Kidney capillary endothelial cell (primary cell): ENCODE data around the gene DNAI1.

Source experiments
- DNase-seq: peaks from one replicate; pipeline ENCODE4 v3.0.0-alpha.2; 2018; ENCODE audit warnings: low spot score

Gene DNAI1

DNA sequence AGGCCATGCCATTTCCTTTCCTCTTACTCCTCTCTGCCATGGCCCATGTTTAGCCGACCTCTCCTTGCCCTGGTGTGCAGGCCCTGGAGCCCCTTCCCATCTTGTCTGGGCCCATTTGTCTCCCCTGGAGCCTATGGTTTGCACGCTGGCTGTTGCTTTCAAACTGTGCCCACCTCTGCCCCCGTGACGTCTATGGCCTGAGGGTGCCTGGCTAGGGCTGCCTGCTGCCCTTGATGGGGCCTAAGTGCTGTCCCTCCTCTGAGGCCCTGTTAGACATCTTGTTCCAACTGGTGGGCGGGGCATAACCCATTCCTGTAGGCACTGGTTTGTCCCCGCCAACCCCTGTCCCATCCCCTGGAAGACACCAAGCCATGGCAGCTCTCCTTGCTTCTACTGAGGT is 86.9 kb downstream of the DNAI1 start:
- DNase-seq, result no peak

DNA sequence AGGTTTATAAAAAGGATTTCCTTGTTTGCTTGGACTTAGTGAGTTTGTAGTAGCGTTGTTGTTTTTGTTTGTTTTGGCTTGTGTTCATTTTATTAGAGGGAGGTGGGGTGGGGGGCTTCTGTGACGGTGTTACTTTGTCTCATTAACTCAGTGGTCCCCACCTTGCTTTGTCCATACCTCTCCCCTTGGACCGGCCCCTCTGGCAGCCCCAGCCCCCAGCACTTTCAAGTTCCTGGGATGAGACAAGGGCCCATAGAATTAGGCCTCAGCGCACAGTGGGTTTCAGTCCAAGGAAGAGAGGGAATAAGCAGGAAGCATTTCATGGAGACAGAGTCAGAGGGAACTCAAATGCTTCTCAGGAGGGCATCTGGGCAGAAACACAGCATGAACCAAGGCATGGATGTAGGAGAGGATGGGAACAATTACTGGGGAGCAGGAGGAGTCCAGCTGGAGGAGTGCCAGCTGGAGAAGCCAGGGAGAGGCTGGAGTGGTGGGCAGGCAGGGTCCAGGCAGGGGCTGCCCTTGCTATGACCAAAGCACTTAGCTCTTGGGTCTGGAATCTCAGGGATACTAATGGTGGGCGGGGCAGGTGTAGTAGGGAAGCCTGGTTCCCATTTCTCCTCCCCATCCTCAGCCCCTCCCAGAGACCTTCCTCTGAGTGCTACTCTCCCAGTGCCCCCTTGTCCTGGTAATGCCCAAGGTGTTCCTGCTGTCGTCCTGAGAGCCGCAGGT is 87.7 kb downstream of the DNAI1 start:
- no peak for DNase-seq

DNA sequence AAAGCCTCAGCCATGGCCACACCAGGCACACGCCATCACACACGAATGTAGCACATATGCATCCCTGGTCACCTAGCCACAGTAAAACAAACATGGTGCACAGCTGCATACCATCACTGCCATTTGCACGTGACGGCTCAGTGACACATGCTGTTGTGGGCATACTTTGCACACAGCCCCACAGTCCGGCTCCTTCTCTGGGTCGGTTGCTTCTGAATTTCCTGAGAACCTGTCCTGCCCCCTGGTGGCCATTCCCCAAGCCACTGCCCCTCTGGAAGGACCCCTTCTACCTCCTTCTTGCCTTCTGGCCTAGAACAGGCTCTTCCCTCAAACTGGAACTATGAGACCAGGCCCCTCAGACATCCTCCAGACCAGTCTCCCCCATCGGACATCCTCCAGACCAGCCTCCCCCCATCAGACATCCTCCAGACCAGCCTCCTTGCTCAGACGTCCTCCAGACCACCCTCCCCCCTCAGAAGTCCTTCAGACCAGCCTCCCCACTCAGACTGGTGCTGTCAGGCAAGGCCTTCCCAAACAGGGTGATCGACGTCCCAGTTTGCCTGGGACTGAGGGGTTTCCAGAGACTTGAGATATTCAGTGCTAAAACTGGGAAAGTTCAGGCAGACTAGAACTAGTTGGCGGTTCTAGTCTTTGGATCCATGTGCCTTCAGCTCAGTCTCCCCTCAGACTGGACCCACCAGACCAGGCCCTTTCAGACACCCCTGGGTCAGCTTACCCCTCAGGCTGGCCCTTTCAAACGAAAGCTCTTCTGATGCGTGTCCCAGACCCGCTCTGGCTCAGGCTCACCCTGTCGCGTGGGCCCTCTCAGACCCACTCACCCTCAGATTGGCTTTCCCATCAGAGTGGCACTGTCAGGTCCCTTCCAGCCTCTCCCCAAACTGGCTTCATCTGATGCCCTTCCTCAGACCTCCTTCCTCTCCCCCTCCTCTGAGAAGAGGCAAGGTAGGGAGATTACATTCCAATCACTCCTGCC is 88.5 kb downstream of the DNAI1 start:
- DNase-seq, result peak; percentile 83

DNA sequence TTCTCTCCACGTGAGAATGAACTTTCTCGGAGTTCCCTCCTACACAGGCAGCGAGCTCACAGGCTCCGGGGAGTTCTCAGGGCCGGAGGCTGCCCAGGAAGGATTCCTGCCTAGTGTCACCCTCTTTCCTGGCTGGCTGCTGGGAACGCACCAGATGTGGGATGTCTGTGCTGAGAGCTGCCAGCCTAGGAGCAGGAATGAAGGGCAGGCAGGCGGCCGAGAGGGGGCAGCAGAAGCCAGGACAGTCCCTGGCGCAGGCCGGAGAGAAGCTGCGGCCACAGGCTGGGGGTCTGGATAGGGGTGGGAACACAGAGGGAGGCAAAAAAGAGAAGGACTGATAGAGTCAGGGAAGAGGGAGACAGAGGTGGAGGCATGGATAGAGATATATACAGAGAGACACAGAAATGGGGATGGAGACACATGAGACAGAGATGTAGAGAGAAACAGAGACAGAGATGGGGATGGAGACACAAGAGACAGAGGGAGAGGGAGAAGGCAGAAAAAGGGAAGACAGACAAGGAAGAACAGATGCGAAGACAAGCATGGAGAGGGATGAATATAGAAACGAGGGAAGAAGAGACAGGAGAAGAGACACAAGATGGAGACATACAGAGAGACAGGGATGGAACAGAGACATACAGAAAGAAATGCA is 89.5 kb downstream of the DNAI1 start:
- peak; percentile 51 for DNase-seq

GRCh38 chr9:34549407-34549732 is 90.8 kb downstream of the DNAI1 start:
- no peak for DNase-seq

- no peak for DNase-seq
Measured at GRCh38 chr9:34550016-34550680, 91.5 kb downstream of the DNAI1 start.

DNA sequence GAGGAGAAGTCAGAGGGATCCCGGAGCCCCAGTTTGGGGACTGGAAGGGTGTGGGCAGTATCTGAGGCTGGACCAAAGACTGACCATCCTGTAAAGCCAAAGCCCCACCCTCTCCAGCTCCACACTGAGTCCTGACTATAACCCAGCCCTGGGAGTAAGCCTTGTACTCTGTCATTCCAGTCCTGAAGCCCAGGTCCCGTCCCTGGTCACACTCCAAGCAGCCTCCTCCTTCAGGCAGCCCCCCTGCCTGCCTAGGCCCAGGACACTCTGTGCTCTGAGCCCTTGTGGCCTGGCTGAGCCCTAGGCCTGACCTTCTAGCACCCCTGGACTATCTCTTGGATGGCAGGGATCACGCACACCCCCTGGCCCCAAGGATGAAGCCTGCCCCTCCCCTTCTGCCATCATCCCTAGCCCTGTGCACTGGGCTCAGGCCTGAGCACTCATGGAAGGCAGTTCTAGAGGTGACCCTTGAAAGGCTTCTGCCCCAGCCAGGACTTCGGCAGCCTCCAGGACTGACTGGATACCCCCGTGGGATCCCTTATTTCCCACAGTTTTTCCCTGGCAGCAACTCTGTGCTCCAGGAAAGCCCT is 92.2 kb downstream of the DNAI1 start:
- DNase-seq, result no peak

- DNase-seq, result no peak
Measured at GRCh38 chr9:34551751-34552605, 93.4 kb downstream of the DNAI1 start.

- DNase-seq, result no peak
Measured at GRCh38 chr9:34552606-34552981, 94.0 kb downstream of the DNAI1 start.

DNA sequence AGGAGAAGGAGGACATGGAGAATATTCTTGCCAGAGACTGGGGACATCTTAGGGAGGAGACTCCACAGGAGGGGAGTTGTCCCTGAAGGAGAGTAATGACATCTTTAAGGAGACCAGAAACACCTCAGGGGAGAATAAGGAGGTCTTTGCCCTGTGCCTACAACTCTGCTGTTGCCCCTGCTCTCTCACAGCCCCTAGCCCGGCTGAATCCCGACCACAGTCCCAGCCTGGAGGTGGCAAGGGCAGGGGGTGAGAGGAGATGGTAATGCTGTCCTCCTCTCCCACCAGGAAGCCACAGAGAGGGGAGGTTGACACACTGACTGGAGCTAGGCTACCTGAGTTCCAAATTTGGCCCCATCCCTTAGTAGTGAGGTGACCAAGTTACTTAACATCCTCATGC is 94.4 kb downstream of the DNAI1 start:
- no peak for DNase-seq

GRCh38 chr9:34553511-34554021 is 95.0 kb downstream of the DNAI1 start:
- DNase-seq, result no peak

GRCh38 chr9:34554211-34555001 is 95.8 kb downstream of the DNAI1 start:
- DNase-seq, result no peak

DNA sequence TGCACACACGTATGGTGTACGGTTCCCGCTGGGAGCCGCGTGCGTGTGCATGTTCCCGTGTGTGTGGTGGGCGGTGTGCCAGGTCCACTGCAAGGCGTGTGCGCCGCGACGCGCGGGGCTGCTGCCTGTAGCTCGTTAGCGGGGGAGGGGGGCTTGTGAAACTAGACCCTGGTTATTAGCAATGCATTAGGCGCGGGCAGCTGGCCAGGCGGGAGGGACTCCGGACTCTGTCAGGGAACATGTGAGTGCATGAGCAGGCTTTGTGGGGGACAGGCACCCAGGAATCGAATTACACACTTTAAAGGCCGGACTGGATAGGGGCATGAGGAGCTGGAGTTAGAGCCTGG is 96.4 kb downstream of the DNAI1 start:
- DNase-seq, result no peak

- DNase-seq, result no peak
Measured at GRCh38 chr9:34555500-34555899, 96.9 kb downstream of the DNAI1 start.

DNA sequence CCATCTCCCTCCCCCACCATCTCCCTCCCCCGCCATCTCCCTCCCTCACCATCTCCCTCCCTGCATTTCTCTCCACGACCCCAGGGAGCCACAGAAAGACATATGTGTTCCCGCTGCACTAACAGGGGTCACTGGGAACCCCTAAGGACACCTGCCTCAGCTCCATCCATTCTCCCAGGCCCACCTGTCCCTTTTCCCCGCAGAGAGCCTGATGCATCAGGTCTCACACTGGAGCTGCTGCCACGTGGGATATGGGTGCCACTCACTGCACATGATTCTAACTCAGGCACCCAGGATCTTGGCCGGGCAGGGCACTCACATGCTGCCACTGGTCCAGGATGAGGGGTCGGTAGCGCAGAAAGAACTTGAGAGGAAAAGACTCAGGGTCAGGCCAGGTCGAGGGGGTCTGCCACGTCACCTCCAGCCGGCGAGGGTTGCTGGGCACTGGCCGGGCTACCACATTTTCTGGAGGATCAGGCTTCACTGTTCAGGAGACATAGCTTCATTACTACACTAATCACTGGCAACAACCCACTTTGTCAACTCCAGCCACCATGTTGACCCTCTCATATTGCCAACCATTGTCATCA is 97.4 kb downstream of the DNAI1 start:
- no peak for DNase-seq

DNA sequence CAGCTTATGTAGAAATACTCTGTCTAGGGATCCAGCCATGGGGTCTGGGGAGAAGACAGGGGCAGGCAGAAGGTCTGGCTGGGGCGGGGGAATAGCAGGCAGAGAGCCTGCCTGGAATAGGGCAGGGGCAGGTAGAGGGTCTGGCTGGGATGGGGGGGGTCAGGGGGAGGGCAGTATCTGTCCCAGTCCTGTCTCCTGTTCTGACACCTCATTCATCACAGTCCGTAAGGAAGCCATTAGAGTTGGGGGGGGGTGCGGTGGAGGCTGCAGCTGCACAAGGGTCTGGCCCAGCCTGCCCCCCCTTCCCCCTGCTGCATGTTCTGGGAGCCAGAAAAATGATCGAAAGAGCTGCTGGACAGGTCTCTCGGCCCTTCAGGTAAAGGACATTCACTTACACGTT is 98.3 kb downstream of the DNAI1 start:
- DNase-seq, result no peak

- DNase-seq, result no peak
Measured at GRCh38 chr9:34557426-34558321, 99.1 kb downstream of the DNAI1 start.

GRCh38 chr9:34558364-34558763 is 99.8 kb downstream of the DNAI1 start:
- no peak for DNase-seq
